Measurements from ENCODE around the gene SLC30A2. TPM values are rescaled to one million over a fixed set of nuclear protein-coding genes. Genes with fewer than 3 reads are reported as not detected.
A peak's percentile ranks its signal among the peaks of the same experiment; 100 is the strongest.

Gene SLC30A2
- total and polyA plus RNA-seq, 8 donors = 0.30 to 2.0 (median 0.46) TPM; not detected in 5

DNA sequence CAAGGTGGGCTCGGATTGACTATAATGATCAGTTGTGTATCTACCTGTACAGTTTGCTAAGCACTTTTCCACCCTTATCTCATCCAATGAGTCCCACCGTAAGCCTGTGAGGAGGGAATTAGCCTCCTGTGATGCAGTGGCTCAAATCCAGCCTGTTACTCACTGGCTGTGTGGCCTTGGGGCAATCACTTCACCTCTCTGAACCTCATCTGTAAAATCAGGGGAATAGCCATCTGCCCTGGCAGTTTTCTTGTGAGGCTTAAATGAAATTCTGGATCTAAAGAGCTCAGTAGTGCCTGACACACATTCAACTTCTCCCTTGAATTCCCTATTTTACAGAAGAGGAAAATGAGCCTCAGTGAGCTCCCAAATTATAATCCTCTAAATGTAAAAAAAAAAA lies 31.7 kb downstream of the SLC30A2 start:
- TF ChIP-seq POLR2A (IDR thresholded peaks at IDR 0.05) (no peak), POLR2AphosphoS5 (IDR thresholded peaks at IDR 0.05) (no peak)
- WGBS, 5 donors = 86 to 92% (median 91%) methylated on average over 2 of the region's 2 CpGs
- H3K27ac ChIP-seq = no peak overlapping the region
- H3K27me3 ChIP-seq = no peaks in the 10 kb centered on the region
- no peak overlapping the region for H3K4me3 ChIP-seq
- no peaks in the 10 kb centered on the region for H3K9me3 ChIP-seq
- intact Hi-C loops (cut with DNase I; ENCODE audit: low total_unique reads) = no loop called here
- no peaks in the 10 kb centered on the region for H3K36me3 ChIP-seq
- DNase-seq = no peak
- peaks cover 0 to 26% (median 9%) of the 10 kb centered on the region in 4 donors for H3K4me1 ChIP-seq

DNA sequence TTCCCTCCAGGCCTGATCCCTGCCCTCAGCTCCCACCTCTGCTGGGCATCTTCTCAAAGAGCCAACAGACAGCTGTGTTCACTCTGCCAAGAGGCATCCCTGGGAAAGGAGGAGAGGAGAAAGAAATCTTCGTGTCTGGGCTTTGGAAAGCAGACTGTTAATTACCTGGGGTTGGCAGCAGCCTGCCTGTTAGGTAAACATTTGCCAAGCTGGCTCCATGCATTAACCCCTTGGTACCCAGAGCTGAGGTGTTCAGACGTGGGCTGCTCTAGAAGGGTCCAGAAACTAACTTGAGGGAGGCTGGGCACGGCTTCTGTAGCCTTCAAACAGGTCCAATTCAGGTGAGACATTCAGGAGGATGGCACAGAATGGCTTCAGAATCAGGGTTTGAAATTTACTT lies 33.1 kb downstream of the SLC30A2 start:
- Histone ChIP-seq H3K27me3 (no peaks in the 10 kb centered on the region), H3K36me3 (no peaks in the 10 kb centered on the region), H3K4me1 (peaks cover 0 to 26% (median 9%) of the 10 kb centered on the region in 4 donors), H3K4me3 (no peak overlapping the region), H3K9me3 (no peaks in the 10 kb centered on the region), H3K27ac (no peak overlapping the region)
- peak in 1 of 2 donors; percentile 36 for DNase-seq
- no peak for TF ChIP-seq POLR2A (IDR thresholded peaks at IDR 0.05)
- TF ChIP-seq CTCF (IDR thresholded peaks at IDR 0.05) = no peak
- WGBS, 5 donors = 35 to 52% (median 42%) methylated on average over 3 of the region's 3 CpGs
- intact Hi-C loops (cut with DNase I; ENCODE audit: low total_unique reads) = no loop called here

- no peaks in the 10 kb centered on the region for H3K27me3 ChIP-seq
- H3K36me3 ChIP-seq = no peaks in the 10 kb centered on the region
- no peaks in the 10 kb centered on the region for H3K9me3 ChIP-seq
- peaks cover 0 to 10% (median 3%) of the 10 kb centered on the region in 4 donors for H3K4me1 ChIP-seq
- TF ChIP-seq POLR2A (IDR thresholded peaks at IDR 0.05) (no peak), POLR2AphosphoS5 (IDR thresholded peaks at IDR 0.05) (no peak), EP300 (IDR thresholded peaks at IDR 0.05) (no peak), CTCF (IDR thresholded peaks at IDR 0.05) (no peak)
- intact Hi-C loops (cut with DNase I; ENCODE audit: low total_unique reads) = no loop called here
- WGBS, 5 donors = 71 to 83% (median 79%) methylated on average over 2 to 3 of the region's 3 CpGs
- no peak overlapping the region for H3K27ac ChIP-seq
- no peak overlapping the region for H3K4me3 ChIP-seq
- no peak for DNase-seq
Measured at GRCh38 chr1:26010825-26011224, 35.1 kb downstream of the SLC30A2 start.

DNA sequence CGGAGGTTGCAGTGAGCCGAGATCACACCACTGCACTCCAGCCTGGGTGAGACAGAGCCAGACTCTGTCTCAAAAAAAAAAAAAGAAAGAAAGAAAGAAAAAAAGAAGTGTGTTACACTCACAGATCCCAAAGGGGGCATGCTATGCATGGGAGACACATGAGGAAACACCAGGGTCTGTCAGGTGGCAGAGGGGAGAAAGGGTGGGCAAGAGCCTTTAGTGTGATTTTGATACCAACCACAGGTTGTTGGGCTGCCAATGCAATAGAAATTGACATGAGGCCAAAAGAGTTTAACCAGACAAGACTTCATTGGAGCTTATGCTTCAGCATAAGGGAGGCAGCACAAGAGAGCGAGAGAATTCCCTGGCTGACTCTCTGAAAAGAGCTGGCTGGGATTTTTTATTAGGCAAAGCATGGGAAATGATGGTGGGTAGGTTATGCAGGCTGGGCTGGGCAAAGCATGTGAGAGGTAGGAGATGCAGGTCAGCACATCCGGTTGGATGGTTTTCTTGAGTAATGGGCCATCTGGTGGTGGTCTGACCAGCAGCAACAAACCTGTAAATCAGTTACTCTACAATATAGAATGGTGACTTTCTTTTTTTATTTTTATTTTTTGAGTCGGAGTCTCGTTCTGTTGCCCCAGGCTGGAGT lies 36.0 kb downstream of the SLC30A2 start:
- no peaks in the 10 kb centered on the region for H3K36me3 ChIP-seq
- peaks cover 0 to 10% (median 5%) of the 10 kb centered on the region in 4 donors for H3K4me1 ChIP-seq
- WGBS, 5 donors = 68 to 80% (median 75%) methylated on average over 6 of the region's 6 CpGs
- intact Hi-C loops (cut with DNase I; ENCODE audit: low total_unique reads) = no loop called here
- DNase-seq = no peak
- H3K27ac ChIP-seq = no peak overlapping the region
- no peak overlapping the region for H3K4me3 ChIP-seq
- no peaks in the 10 kb centered on the region for H3K27me3 ChIP-seq
- no peaks in the 10 kb centered on the region for H3K9me3 ChIP-seq
- no peak for TF ChIP-seq POLR2A (IDR thresholded peaks at IDR 0.05)
- no peak for TF ChIP-seq POLR2AphosphoS5 (IDR thresholded peaks at IDR 0.05)

DNA sequence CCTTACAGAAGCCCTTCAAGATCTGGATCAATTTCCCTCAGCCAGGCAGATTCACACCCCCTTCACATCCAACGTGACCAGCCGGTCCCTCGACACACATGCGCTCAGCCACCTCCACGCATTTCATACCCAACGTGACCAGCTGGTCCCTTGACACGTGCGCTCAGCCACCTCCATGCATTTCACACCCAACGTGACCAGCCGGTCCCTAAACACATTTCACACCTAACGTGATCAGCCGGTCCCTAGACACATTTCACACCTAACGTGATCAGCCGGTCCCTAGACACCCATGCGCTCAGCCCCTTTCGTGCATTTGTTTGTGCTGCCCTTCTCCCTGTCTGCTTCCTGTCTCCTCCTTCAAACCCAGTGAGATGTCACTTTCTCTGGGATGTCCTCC lies 39.2 kb downstream of the SLC30A2 start:
- H3K36me3 ChIP-seq = no peaks in the 10 kb centered on the region
- H3K27me3 ChIP-seq = no peaks in the 10 kb centered on the region
- peaks cover 0 to 7% (median 0%) of the 10 kb centered on the region in 4 donors for H3K4me1 ChIP-seq
- TF ChIP-seq POLR2AphosphoS5 (IDR thresholded peaks at IDR 0.05) = no peak
- no peak for TF ChIP-seq POLR2A (IDR thresholded peaks at IDR 0.05)
- no peak for TF ChIP-seq EP300 (IDR thresholded peaks at IDR 0.05)
- no peak for TF ChIP-seq CTCF (IDR thresholded peaks at IDR 0.05)
- H3K9me3 ChIP-seq = no peaks in the 10 kb centered on the region
- no peak overlapping the region for H3K27ac ChIP-seq
- DNase-seq = no peak
- 90 to 93% (median 92%) methylated on average over 16 of the region's 16 CpGs for WGBS, 5 donors
- intact Hi-C loops (cut with DNase I; ENCODE audit: low total_unique reads) = no loop called here
- no peak overlapping the region for H3K4me3 ChIP-seq
